Measurements from ENCODE around the gene SV2A. TPM values are rescaled to one million over a fixed set of nuclear protein-coding genes. Genes with fewer than 3 reads are reported as not detected.
A peak's percentile ranks its signal among the peaks of the same experiment; 100 is the strongest.

The SV2A gene
- total RNA-seq, 1 experiment from 2014 or later = not detected

DNA sequence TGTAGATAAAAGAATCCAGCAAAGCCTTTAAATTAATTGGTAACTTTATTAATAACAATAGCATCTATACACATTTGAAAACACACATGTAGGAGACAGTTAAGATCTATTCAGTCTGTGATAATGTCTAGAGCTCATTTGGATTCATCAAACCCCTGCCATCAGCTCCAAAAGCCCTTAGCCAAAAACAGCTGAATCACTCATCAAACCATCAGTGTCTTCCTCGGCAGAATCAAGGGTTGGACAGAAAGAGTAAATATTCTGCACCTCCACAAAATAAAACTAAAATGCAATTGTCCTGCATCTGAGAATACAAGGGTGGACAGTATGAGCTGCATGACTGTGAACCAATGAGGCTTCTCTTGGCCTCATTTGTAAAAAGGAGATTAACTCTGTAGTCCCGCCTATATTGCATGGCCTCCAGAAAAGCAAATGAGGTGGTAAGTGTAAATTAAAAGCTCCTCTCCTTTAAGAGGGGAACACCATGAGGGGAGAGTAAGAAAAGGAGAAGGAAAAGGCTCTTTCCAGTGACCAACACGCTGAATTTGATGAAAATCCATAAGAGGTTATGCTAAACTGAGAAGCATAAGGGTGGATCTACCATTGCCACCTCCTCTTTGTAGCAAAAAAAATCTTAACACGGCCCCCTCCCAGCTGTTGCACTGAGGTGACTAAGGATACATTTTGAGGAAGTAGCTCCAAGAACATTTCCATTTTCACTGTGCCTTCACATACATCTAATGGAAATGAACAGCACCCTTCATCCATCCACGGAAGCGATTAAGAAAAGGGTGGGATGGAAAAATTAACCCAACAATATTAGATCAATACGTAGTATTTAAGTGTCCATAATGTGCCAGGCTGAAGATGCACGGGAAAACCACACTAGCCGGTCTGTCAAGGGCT, 33.0 kb downstream of the SV2A start:
- peak; percentile 50 for DNase-seq
- CTCF ChIA-PET = no interaction called here
- Histone ChIP-seq H3K4me2 (ENCODE audit: low read length) (peak overlapping the region; percentile 82), H3F3A (ENCODE audit: low read length, unreplicated experiment) (peaks cover 12% of the 10 kb centered on the region), H3K9ac (ENCODE audit: low read length) (peak overlapping the region; percentile 90), H3K27me3 (ENCODE audit: low read length) (no peaks in the 10 kb centered on the region), H3K36me3 (ENCODE audit: low read depth, low read length) (no peaks in the 10 kb centered on the region), H3K27ac (ENCODE audit: low read length) (peak overlapping the region; percentile 91), H3K9me3 (ENCODE audit: low read length) (no peaks in the 10 kb centered on the region), H3K9me2 (replicated peaks; ENCODE audit: low read length) (no peaks in the 10 kb centered on the region), H4K20me1 (ENCODE audit: low read length) (no peaks in the 10 kb centered on the region), H2AFZ (ENCODE audit: low read length) (peak overlapping the region; percentile 11; the same call in 1 of the 2 replicates), H3K4me1 (ENCODE audit: insufficient read depth, low read length) (peaks cover 25% of the 10 kb centered on the region), H3K4me3 (ENCODE audit: low read length) (peak overlapping the region; percentile 77), H3K79me2 (ENCODE audit: low read length) (peaks cover 19% of the 10 kb centered on the region; the same call in 1 of the 2 replicates)
- ATAC-seq = no peak
- TF ChIP-seq, protein P1, sequence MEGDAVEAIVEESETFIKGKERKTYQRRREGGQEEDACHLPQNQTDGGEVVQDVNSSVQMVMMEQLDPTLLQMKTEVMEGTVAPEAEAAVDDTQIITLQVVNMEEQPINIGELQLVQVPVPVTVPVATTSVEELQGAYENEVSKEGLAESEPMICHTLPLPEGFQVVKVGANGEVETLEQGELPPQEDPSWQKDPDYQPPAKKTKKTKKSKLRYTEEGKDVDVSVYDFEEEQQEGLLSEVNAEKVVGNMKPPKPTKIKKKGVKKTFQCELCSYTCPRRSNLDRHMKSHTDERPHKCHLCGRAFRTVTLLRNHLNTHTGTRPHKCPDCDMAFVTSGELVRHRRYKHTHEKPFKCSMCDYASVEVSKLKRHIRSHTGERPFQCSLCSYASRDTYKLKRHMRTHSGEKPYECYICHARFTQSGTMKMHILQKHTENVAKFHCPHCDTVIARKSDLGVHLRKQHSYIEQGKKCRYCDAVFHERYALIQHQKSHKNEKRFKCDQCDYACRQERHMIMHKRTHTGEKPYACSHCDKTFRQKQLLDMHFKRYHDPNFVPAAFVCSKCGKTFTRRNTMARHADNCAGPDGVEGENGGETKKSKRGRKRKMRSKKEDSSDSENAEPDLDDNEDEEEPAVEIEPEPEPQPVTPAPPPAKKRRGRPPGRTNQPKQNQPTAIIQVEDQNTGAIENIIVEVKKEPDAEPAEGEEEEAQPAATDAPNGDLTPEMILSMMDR (conservative IDR thresholded peaks at IDR 0.05; ENCODE audit: low read depth, low read length) = no peak
- POLR2A ChIA-PET (ENCODE audit: unreplicated experiment) = interaction anchor here (0.6 kb wide), 1 partner anchor 41 kb away, joined by 5 read pairs; no protein-coding TSS in a partner anchor
- BruUV-seq (replicated peaks) = no TSS peak
- intact Hi-C loops (cut with micrococcal nuclease) = no loop called here

GRCh38 chr1:149883598-149884247, 33.9 kb downstream of the SV2A start:
- H3K36me3 ChIP-seq (ENCODE audit: low read depth, low read length) = no peaks in the 10 kb centered on the region
- peaks cover 19% of the 10 kb centered on the region; the same call in 1 of the 2 replicates for H3K79me2 ChIP-seq (ENCODE audit: low read length)
- no peaks in the 10 kb centered on the region for H3K27me3 ChIP-seq (ENCODE audit: low read length)
- CTCF ChIA-PET = no interaction called here
- TF ChIP-seq EZH2phosphoT487 (IDR thresholded peaks at IDR 0.05; ENCODE audit: borderline replicate concordance, low read length) (no peak), EZH2 (IDR thresholded peaks at IDR 0.05; ENCODE audit: low read length, unreplicated experiment) (no peak)
- TF ChIP-seq, protein P1 (conservative IDR thresholded peaks at IDR 0.05; ENCODE audit: low read depth, low read length) = no peak
- H4K20me1 ChIP-seq (ENCODE audit: low read length) = no peaks in the 10 kb centered on the region
- intact Hi-C loops (cut with micrococcal nuclease) = no loop called here
- H3K9ac ChIP-seq (ENCODE audit: low read length) = no peak overlapping the region
- ATAC-seq (no peak), DNase-seq (no peak)
- no peaks in the 10 kb centered on the region for H3K9me2 ChIP-seq (replicated peaks; ENCODE audit: low read length)
- peak overlapping the region; percentile 82; the same call in 1 of the 2 replicates for H3K4me2 ChIP-seq (ENCODE audit: low read length)
- no TSS peak for BruUV-seq (replicated peaks)
- peak overlapping the region; percentile 77; the same call in 1 of the 2 replicates for H3K4me3 ChIP-seq (ENCODE audit: low read length)
- H3K9me3 ChIP-seq (ENCODE audit: low read length) = no peaks in the 10 kb centered on the region
- POLR2A ChIA-PET (ENCODE audit: unreplicated experiment) = no interaction called here
- peaks cover 12% of the 10 kb centered on the region for H3F3A ChIP-seq (ENCODE audit: low read length, unreplicated experiment)
- peaks cover 17% of the 10 kb centered on the region for H3K4me1 ChIP-seq (ENCODE audit: insufficient read depth, low read length)
- H2AFZ ChIP-seq (ENCODE audit: low read length) = no peak overlapping the region
- no peak overlapping the region for H3K27ac ChIP-seq (ENCODE audit: low read length)
